GM18520 (cell line): ENCODE results near the gene FAM107A.
"Not testable (repeated sequence)": the region's sequence is repeated elsewhere in the genome, so short reads cannot be mapped to it uniquely, and the experiment has no call there.

Source experiments
- ATAC-seq: cut with Tn5 transposase; IDR thresholded peaks from one replicate; pipeline ENCODE4 v1.9.1; 2021; ENCODE audit not compliant: unreplicated experiment

The FAM107A gene

DNA sequence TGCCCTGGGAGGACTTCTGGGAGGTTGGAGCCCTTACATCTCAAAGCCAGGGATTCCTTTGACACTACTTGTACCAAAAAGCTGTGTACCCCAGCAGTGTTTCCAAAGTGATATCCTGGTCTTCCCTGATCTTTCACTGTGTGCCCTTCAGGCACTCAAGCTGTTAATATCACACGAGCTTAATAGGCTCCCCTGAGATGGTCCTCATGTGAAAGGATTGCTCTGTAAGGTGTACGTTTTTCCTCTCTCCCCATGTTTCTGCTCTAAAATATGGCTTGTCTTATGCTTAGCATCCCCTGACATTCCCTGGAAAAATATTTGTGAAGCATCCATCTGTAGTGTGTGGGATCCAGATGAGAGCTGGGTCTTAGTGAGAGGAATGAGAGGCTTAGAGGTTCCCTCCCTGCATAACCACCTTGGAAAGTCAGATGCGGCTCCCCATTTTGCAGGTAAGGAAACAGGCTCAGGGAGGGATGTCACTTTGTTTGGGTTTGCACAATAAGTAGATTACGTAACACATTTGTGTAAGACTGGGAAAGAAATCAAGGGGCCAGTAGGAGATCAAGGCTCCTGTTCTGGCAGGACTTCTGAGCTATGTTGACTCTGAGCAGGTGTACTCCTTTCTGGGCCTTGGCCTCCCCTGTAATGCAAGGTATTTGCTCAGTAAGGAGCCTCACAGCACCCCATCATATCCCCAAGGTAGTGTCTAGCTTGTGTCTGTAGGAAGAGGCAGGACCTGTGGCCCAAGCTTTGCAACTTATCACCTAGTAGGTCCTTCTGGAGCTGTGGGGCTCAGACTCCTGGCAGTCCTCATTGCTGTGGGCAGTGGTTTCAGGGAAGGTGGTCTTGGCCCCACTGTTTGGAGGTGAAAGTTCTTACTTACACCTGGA, 39.5 kb downstream of the FAM107A start:
- no peak for ATAC-seq

DNA sequence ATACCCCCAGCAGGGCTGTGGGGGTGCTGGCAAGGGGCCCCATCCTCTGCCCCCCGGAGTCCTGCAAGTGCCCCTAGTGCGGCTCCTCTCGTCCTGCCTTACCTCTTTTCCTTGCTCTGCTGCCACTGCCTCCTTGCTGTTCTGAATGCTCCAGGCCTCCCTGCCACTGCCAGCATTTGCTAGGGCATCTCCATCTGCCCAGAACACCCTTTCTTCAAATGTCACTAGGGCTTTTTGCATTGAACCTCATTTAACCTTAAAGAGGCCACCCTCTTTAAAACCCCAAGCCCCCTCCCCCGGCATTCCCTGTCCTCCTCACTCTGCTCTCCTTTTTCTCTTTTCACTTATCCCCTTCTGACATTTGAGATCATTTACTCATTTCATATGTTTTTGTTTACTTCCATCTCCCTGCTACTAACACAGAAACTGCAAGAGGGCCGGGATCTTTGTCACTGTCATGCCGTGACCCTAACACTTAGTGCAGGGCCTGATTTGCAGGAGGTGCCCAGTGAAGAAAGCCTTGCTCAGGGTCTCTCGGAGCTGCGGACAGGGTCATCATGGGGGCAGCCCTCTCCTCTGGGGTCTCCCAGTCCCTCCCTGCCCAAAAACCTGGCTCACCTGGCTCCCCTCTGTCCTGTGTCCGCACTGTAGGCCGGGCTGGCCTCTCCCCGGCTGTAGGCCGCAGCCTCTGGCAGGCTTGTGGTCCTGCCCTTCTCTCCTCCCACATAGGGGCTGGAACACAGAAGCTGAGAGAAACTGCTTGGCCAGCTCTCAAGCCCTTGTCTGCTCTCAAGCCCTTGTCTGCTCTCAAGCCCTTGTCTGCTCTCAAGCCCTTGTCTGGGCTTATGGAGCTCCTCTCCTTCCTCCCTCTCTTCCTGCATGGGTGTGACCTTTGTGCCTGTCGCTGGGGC, 40.4 kb downstream of the FAM107A start, which contains the start of gene ACOX2:
Gene ACOX2, minus strand, starts transcription at position 690 of the 911 bp plus-strand sequence. CDS start 2,084 bp downstream, outside the sequence.
- no peak for ATAC-seq

DNA sequence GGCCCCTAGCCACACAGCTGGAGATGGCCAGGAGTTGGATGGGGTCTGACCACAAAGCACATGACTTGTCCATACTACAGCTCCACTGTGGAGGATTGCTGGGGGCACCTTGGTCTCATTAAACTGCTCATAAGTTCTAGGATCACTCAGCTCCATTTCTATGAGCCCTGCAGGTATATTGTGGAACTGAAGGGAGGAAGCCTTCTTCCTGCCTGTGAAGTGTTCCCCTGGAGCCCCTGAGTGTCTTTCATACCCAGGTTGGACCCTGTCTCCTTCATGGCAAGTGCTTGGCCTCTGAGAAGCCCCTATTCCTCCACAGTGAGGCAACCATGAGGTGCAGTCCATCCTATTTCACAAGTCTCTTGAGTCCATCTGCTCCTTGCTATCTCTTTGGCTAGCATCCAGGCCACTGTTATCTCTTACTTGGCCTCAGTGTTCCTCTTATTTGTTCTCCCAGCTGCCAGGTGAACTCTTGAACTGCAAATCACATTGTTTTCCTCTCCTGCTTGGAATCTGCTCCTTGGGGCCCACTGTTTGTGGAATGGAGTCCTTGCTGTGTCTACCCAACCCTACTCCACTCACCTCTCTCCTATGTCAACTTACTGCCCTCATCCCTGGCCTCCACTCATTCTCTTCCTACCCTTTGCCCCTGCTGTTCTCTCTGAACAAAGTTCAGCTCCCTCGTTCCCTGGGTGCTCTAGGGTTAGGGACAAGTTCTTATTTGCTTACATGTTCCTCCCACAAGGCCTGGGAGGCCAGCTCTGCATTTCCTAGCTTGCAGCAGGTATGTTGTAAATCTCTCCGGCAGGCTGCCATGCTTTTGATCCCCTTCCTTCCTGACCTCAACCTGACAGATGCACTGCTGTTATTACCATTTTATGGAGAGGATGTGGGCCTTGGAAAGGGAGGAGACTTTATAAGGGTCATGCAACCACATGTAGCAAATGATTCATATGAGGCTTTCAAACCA, 41.4 kb downstream of the FAM107A start:
- no peak for ATAC-seq

DNA sequence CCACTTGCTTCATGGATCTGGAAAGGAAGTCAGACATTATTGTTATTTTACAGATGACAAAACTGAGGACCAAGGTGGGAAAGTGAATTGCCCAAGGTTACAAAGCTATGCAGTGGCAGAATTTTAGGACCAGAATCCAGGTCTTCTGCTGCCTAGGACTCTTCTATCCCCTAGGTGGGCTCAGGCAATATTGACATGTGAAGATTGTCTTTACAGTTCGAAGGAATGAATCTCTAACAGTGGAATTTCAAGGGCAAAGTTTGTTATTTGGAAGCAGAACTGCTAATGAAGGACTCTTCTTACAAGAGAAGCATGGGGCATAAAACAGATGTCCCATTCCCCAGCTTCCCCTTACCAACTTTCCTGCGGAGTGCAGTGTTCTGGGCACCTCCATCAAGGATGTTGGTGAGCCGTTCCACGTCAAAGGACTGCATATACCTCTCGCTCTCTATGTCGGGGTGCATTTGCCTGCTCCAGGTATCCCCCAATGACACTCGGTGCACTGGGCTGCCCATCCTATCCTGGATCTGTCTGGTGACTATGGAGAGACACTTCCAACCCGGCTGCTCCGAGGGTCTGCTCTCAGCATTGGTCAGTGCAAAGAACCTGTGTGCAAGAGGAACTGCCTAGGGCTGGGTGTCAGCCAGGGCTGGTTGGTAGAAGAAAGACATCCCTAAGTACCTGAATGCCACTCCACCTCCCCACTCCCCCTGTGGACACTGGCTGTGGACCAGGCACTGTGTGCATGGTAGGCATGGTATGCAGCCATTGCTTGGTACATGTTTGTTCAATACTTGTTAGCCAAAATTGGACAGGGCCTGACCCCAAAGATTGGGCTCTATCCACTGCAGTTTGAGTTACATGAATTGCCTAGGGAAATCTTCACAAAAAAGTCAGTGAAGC, 42.3 kb downstream of the FAM107A start:
- no peak for ATAC-seq

DNA sequence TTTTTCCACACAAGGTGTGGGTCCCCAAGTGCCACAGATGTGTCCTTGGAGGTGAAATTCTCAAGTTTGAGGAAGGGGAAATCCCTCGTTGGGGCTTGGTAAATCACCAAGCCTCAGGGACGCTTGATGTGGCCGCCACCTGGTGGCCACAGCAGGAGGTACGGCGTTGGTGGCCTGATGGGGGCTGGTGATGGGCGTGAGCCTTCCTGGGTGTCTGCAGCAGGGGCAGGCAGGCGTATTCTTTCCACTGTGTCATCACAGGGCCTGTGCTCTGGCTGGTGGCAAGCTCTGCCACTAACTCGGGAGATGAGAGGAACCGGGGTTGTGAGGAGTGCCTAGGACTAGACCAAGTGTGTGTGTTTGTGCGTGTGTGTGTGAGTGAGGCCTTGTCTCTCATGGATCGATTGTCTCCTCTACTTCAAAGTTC, 44.4 kb downstream of the FAM107A start:
- peak; percentile 93 for ATAC-seq

DNA sequence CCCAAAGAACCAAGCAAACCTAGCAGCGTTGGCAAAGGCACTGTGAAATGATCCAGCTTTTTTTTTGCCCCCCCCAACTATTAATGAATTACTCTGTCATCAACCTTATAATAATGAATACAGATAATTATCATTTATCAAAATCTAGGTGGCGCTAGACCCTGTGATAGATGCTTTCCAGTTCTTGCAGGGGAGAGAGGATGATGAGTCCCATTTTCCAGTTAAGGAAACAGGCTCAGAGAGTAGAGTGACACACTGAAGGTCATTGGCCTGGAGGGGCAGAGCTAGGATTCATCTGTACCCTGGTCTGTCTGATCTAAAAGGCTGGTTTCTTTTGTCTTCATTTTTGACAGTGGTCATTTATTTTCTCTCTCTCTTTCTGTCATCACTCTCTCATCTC, 45.2 kb downstream of the FAM107A start:
- ATAC-seq, result no peak

DNA sequence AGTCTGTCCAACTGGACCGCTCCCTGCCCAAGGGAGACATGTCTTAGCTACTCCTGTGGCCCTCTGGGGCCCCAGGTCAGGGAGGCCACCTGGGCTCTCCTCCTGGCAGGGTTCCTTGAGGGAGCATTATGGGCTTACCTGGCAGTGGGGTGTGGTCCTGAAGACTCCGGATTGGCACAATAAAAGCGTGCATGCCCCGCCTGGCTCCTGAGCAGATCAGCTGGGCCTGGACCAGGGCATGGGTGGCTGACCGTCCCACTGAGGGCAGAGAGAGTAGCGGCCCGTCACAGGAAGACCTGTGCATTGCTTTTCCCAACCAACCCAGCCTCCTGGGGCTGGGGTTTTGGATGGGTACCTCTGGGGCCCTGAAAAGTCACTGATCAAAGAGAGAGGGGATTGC, 45.6 kb downstream of the FAM107A start:
- ATAC-seq, result no peak

DNA sequence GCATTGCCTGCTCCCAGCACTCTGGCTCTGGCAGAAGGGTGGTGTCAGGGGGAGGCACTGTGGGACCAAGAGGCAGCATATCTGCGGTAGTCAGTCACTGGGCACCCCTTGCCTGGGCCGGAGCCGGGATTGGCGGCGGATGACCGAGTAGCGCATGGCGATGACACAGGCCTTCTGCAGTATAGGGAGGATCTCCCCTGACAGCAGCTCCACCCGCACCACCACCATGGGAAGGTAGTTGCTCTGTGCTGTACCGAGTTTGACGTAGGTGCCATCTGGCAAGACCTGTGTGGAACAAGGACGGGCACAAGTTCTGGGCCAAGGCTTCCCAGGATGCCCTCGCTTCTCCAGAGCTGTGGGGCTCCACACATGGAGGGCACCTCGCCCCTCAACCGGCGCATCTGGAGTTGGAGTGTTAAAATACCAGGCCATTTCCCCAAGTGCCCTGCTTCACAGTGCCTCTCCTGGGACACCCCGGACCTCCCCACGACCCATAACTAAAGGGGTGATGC, 46.8 kb downstream of the FAM107A start:
- ATAC-seq, result no peak

DNA sequence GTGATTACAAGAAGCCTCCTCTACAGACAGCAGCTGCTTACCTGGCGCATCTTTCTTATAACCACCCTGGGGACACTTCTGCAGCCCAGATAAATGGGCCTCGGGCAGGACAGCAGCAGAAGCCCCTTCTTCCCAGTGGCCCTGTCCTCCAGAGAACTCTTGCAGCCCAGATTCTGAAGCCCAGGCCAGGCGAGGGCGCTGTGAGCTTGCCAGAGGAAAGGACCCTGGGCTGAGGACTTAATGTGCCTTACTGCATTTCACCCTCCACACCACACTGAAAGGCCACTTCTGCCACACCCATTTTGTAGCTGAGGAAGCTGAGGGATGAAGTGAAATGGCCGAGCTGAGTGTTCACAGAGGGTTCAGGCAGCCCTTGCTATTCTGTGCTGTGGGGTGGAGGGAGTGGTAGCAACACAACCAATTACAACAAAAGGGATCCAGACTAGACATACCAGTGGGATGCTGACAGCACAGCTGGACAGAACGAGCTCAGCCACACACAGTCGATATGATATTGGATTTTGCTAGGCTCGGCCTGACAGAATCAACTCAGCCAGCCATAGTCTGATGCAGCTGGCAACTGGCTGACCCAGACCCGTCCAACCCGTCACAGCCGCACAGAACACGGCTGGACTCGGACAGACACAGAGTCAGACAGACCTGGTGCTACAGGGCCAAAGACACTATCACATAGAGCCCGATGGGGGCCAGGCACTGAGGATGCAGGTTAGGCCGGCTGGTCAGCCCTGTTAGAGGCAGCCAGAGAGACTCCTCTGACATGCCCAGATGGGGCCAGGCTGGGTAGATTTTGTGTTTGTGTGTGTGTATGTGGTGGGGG, 47.5 kb downstream of the FAM107A start:
- ATAC-seq, result no peak

DNA sequence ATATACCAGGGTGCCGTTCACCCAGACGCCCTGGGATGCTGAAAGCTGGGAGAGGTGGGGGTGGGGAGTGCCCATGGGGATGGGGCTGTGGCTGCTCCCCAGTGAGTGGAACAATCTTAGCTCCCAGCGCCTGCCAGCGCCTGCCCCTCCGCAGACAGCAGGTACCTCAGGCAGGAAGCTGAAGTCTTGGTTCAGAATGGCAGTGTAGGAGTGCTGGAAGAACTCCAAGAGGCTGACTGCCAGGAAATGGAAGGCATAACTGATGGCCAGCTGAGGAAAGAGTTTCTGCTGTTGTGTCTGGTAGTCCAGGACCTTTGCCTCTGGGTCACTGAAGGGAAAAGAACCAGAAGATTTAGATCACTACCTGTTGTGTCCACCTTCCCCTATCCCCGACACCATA, 48.6 kb downstream of the FAM107A start:
- ATAC-seq, result no peak

DNA sequence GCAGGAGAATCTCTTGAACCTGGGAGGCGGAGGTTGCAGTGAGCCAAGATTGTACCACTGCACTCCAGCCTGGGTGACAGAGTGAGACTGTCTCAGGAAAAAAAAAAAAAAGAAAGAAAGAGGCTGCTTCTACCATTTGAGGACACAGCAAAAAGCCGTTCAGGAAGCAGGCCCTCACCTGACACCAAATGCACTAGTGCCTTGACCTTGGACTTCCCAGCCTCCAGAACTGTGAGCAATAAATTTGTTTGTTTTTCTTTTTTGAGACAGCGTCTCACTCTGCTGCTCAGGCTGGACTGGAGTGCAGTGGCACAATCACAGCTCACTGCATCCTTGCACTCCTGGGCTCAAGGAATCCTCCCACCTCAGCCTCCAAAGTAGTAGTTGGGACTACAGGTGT, 49.8 kb downstream of the FAM107A start:
- not testable (repeated sequence) for ATAC-seq

DNA sequence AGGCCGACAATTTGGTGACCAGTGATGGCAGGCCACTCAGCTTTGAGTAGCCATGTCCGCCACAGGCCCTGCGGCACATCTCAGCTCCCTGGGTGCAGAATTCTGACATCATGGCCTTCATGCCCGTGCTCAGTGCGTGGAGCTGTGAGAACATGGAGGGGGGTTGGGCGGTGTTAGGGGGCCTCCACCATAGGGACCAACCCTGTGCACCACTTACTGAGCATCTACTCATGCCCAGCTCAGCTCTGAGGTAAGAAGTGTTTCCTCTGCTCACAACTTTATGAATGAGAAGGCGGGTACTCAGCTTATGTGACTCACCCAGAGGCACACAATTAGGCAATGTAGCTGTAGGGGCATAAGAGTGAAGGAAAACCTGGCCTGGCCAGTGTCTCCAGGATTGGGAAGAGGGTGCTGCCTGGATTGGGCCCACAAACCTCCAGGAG, 50.7 kb downstream of the FAM107A start:
- ATAC-seq, result no peak

DNA sequence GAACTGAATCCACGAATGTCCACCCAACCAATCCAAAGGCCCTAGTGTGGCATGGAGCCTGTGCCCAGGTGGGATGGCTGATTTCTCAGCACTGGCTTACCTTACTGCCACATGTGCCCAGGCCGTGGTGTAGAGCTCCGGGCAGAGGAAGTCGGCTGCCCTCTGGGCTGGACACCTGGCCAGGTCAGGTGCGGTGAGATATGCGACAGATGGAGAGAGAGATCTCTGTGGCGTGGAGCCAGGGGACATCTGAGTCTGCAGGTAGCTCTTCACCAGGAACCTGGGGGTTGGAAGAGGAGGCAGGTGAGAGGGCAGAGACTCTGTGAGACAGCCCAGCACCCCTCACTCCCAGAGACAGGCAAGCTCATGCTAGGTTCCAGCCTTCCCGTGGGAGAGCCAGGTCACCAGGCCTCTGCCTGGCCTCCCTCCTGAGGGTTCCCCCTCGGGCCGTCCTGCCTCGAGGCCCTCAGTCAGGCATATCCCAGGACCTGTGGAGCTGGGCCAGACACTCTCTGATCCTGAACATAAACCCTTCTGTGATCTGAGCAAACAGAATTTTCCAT, 52.8 kb downstream of the FAM107A start:
- ATAC-seq, result no peak

DNA sequence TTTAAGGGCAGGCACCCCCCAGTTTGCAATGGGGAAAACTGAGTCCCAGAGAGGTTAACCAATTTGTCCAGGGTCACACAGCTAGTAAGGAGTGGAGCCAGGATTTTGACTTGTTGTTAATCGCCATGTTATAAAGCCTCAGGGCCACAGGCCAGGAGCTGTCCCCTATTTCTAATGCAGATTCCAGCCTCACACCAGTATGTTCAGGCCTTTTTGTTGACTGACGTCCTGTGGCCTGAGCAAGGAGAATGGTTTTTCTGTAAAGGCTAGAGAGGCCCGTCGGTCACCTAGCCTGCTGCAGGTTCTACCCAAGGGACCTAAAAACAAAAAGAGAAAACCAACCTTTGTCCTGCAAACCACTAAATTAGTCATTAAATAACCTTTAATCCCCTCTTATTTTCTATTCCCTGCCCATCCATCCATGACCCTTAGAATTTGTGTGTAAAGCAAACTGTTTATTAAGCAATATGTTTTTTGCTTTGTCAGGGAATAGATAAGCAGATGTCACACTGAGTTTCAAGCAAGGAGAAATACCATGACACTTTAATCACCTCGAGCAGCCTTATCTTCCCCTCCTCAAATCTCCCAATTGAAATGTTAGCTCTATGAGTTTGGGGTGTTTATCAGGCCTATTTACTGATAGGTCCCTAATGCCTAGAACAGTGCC, 54.3 kb downstream of the FAM107A start:
- no peak for ATAC-seq

DNA sequence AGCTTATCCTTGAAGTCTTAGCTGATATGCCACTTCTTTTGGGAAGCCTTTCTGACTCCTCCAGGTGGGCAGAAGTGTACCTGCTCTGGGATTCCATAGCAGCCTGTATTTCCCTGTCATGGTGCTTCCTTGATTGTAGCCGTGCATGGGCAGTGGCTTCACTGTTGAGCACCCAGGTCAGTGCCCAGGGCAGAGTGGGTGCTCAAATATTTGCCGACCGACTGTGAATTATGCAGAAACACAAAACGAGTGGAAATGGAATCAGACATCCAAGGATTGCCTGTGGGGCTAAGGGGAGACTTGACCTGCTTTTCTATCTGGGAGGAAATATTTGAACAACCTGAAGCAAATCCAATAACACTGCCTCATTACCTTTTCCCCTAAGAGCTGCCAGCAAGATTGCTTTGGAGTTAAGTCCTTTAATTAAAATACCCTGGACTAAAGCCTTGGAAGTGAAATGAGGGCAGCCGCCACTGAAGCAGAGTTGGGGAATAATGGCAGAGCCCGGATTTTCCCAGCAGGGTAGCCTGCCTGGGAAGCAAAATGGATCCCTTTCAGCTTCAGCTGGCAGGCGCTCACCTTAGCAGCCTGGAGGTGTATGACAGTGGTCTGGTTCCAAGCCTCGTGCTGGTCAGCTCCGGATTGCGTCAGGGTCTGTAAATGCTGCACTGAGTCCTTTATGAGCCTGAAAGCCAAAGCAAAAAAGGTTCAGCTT, 55.1 kb downstream of the FAM107A start:
- no peak for ATAC-seq

DNA sequence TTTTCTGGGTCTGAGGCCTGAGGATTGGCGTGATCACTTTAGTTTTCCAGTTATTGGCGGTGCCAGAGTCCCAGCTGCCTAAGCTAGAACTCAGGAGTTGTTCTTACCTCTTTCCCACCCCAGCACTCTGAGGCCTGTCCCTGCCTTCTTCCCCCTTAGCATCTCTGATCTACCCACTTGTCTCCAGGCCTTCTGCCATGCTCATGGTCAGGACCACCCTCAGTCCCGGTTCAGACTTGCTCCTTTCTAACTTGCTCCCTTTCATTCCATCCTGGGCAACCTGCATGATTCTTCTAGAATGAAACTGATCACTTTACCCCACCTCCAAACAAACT, 55.9 kb downstream of the FAM107A start:
- no peak for ATAC-seq
